WTC11 (cell line): ENCODE data around the gene CLCN4. TPM values are rescaled to one million over a fixed set of nuclear protein-coding genes. Genes with fewer than 3 reads are reported as not detected.

ENCODE experiments used
- ATAC-seq: fragments of 200-7000 bp; cut with Tn5 transposase; 2 replicates; pipeline ENCODE4 v1.10.0; 2021; ENCODE audit warnings: mild to moderate bottlenecking, moderate library complexity
- CTCF ChIA-PET: fragments of 300-600 bp; sonication (Branson Sonifier 250); formaldehyde crosslinking; loops from one replicate; lab custom pipeline; 2021; ENCODE audit warnings: antibody characterized with exemption; lab: Charles Lee
- POLR2A ChIA-PET: fragments of 350-600 bp; sonication (Branson Sonifier 250); formaldehyde crosslinking; loops from one replicate; lab custom pipeline; 2021; ENCODE audit warnings: antibody characterized with exemption; lab: Charles Lee
- DNase-seq: peaks from one replicate; pipeline ENCODE4 v3.0.0; 2021; ENCODE audit warnings: low spot score
- H3K27ac Mint-ChIP-seq: 2 replicates; pipeline ENCODE4 v1.8.0; 2021; ENCODE audit warnings: mixed read lengths
- H3K27me3 Mint-ChIP-seq: 2 replicates; pipeline ENCODE4 v1.8.0; 2021; ENCODE audit warnings: low read depth, mild to moderate bottlenecking, moderate library complexity, mixed read lengths
- H3K36me3 Mint-ChIP-seq: 2 replicates; pipeline ENCODE4 v1.8.0; 2021; ENCODE audit warnings: mixed read lengths
- H3K4me1 Mint-ChIP-seq: 2 replicates; pipeline ENCODE4 v1.8.0; 2022; ENCODE audit warnings: mixed read lengths
- H3K4me3 Mint-ChIP-seq: 2 replicates; pipeline ENCODE4 v1.8.0; 2021; ENCODE audit warnings: mild to moderate bottlenecking, moderate library complexity, mixed read lengths
- H3K9me3 Mint-ChIP-seq: 2 replicates; pipeline ENCODE4 v1.8.0; 2021; ENCODE audit warnings: mixed read lengths
- FOXJ3 ChIP-seq: sonication (generic); formaldehyde crosslinking; IDR thresholded peaks from 2 replicates; pipeline ENCODE4 v1.9.0; 2021; ENCODE audit warnings: missing genetic modification reagents, mild to moderate bottlenecking, borderline replicate concordance
- FOXK1 ChIP-seq: sonication (generic); formaldehyde crosslinking; IDR thresholded peaks from 2 replicates; pipeline ENCODE4 v1.8.0; 2022; ENCODE audit warnings: mild to moderate bottlenecking, moderate library complexity, missing genetic modification reagents
- NFATC4 ChIP-seq: fragments of 250-450 bp; sonication (Bioruptor Pico); IDR thresholded peaks from 2 replicates; pipeline ENCODE4 v1.9.0; 2021; ENCODE audit warnings: mild to moderate bottlenecking
- SMAD3 ChIP-seq: sonication (generic); formaldehyde crosslinking; IDR thresholded peaks from 2 replicates; pipeline ENCODE4 v1.8.0; 2022; ENCODE audit warnings: missing genetic modification reagents, mild to moderate bottlenecking, borderline replicate concordance
- TCF7 ChIP-seq: sonication (generic); formaldehyde crosslinking; IDR thresholded peaks from 2 replicates; pipeline ENCODE4 v1.8.0; 2022; ENCODE audit warnings: mild to moderate bottlenecking, low read depth, missing genetic modification reagents, moderate library complexity
- ZNF219 ChIP-seq: sonication (generic); formaldehyde crosslinking; IDR thresholded peaks from 2 replicates; pipeline ENCODE4 v1.8.0; 2023; ENCODE audit warnings: missing genetic modification reagents, mild to moderate bottlenecking, borderline replicate concordance
- ZNF263 ChIP-seq: sonication (generic); formaldehyde crosslinking; IDR thresholded peaks from 2 replicates; pipeline ENCODE4 v1.8.1; 2022; ENCODE audit warnings: low read depth, mild to moderate bottlenecking, moderate library complexity, missing genetic modification reagents
- total RNA-seq: library from RNA; stranded (reverse); gene quantifications from 3 replicates; pipeline ENCODE4 v1.2.3, GENCODE V29; 2021
- TF ChIP-seq, protein P1 (sequence below): sonication (generic); formaldehyde crosslinking; IDR thresholded peaks from 2 replicates; pipeline ENCODE4 v1.8.1; 2022; ENCODE audit warnings: low read depth, mild to moderate bottlenecking, moderate library complexity, missing genetic modification reagents, borderline replicate concordance
- TF ChIP-seq, protein P2 (sequence below): fragments of 250-450 bp; sonication (Bioruptor Pico); conservative IDR thresholded peaks from 2 replicates; pipeline ENCODE4 v1.9.0; 2021; ENCODE audit warnings: mild to moderate bottlenecking
- TF ChIP-seq, protein P3 (sequence below): fragments of 250-450 bp; sonication (Bioruptor Pico); IDR thresholded peaks from 2 replicates; pipeline ENCODE4 v2.1.2; 2022; ENCODE audit warnings: mild to moderate bottlenecking, moderate library complexity
- TF ChIP-seq, protein P4 (sequence below): sonication (generic); formaldehyde crosslinking; IDR thresholded peaks from 2 replicates; pipeline ENCODE4 v1.8.1; 2023; ENCODE audit warnings: mild to moderate bottlenecking, missing genetic modification reagents, borderline replicate concordance
- TF ChIP-seq, protein P5 (sequence below): sonication (generic); formaldehyde crosslinking; IDR thresholded peaks from 2 replicates; pipeline ENCODE4 v1.8.1; 2022; ENCODE audit warnings: missing genetic modification reagents, borderline replicate concordance
- TF ChIP-seq, protein P6 (sequence below): fragments of 250-450 bp; sonication (Bioruptor Pico); IDR thresholded peaks from 2 replicates; pipeline ENCODE4 v1.9.0; 2021; ENCODE audit warnings: mild to moderate bottlenecking, borderline replicate concordance

Gene CLCN4
- total RNA-seq, 1 experiment from 2014 or later, result 8.9 TPM

DNA sequence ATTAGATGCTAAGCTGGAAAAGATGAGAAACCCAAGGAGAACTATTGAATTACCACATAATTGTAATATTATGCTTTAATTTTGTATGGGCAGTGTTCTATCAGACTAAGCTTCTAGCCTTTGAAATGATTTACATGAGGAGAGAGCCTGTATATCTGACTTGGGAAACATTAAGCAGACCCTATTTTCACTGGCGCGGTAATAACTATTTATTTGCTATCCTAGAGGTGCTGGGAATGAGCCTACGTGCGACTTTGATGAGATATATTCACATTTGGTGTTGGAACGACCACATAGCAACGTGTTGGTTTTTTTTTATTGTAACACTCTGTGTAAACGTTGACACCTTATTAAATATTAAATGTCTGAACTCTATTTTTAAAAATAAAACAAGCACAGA lies 80.5 kb downstream of the CLCN4 start:
- CTCF ChIA-PET, result no interaction called here
- Mint-ChIP-seq H3K27me3 (no peaks in the 10 kb centered on the region), H3K27ac (no peak overlapping the region), H3K9me3 (no peaks in the 10 kb centered on the region), H3K4me3 (no peak overlapping the region), H3K4me1 (no peaks in the 10 kb centered on the region), H3K36me3 (no peaks in the 10 kb centered on the region)
- POLR2A ChIA-PET, result no interaction called here
- ATAC-seq, result no peak
- no peak for TF ChIP-seq FOXK1 (CRISPR knock-in tag)
- TF ChIP-seq ZNF263 (CRISPR knock-in tag), result no peak
- TF ChIP-seq, protein P1, sequence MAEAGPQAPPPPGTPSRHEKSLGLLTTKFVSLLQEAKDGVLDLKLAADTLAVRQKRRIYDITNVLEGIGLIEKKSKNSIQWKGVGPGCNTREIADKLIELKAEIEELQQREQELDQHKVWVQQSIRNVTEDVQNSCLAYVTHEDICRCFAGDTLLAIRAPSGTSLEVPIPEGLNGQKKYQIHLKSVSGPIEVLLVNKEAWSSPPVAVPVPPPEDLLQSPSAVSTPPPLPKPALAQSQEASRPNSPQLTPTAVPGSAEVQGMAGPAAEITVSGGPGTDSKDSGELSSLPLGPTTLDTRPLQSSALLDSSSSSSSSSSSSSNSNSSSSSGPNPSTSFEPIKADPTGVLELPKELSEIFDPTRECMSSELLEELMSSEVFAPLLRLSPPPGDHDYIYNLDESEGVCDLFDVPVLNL, result no peak
- TF ChIP-seq TCF7 (CRISPR knock-in tag), result no peak
- no peak for TF ChIP-seq NFATC4
- TF ChIP-seq, protein P2, sequence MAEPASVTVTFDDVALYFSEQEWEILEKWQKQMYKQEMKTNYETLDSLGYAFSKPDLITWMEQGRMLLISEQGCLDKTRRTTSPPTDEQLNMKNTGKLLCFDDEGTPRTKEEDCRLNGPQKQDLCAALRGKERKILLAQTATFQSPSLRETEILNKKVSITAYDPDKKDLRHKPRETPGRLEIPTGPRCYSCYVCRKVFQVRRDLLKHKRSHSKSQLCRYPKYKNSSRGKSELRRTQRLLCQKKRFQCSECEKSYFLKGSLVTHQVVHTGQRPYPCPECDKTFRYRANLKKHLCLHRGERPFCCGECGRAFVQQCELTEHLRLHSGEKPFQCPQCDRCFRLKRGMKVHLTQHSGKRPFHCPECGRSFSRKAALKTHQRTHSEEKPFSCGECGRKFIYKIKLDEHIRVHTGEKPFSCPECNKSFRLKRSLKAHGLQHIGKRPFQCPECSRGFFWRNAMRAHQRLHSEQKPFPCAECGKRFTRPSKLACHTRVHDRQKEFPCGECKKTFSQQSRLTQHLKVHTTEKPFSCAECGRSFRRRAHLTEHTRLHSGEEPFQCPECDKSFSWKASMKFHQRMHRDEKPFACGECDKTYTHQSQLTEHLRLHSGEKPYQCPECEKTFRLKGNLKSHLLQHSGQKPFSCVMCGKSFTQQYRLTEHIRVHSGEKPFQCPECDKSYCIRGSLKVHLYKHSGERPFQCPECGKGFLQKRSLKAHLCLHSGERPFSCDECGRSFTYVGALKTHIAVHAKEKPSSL (CRISPR knock-in tag), result no peak
- TF ChIP-seq, protein P3, sequence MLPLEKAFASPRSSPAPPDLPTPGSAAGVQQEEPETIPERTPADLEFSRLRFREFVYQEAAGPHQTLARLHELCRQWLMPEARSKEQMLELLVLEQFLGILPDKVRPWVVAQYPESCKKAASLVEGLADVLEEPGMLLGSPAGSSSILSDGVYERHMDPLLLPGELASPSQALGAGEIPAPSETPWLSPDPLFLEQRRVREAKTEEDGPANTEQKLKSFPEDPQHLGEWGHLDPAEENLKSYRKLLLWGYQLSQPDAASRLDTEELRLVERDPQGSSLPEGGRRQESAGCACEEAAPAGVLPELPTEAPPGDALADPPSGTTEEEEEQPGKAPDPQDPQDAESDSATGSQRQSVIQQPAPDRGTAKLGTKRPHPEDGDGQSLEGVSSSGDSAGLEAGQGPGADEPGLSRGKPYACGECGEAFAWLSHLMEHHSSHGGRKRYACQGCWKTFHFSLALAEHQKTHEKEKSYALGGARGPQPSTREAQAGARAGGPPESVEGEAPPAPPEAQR (CRISPR knock-in tag), result no peak
- no peak for DNase-seq

DNA sequence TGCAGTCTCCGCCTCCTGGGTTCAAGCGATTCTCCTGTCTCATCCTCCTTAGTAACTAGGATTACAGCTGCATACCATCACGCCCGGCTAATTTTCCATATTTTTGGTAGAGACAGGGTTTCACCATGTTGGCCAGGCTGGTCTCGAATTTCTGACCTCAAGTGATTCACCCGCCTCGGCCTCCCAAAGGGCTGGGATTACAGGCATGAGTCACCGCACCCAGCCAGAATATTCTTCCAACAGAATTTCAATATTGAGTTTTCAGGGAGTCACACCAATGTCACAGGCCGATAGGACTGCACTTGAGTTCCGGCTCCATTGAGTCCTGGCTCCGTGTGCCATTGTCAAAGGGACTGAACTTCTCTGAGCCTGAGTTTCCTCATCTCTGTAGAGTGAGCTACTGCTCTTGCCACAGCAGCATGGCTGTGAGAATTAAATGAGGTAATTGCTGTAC lies 82.9 kb downstream of the CLCN4 start:
- no peaks in the 10 kb centered on the region for H3K9me3 Mint-ChIP-seq
- H3K27me3 Mint-ChIP-seq, result no peaks in the 10 kb centered on the region
- TF ChIP-seq ZNF219 (no peak), SMAD3 (CRISPR knock-in tag) (no peak), FOXJ3 (no peak)
- TF ChIP-seq, protein P4, sequence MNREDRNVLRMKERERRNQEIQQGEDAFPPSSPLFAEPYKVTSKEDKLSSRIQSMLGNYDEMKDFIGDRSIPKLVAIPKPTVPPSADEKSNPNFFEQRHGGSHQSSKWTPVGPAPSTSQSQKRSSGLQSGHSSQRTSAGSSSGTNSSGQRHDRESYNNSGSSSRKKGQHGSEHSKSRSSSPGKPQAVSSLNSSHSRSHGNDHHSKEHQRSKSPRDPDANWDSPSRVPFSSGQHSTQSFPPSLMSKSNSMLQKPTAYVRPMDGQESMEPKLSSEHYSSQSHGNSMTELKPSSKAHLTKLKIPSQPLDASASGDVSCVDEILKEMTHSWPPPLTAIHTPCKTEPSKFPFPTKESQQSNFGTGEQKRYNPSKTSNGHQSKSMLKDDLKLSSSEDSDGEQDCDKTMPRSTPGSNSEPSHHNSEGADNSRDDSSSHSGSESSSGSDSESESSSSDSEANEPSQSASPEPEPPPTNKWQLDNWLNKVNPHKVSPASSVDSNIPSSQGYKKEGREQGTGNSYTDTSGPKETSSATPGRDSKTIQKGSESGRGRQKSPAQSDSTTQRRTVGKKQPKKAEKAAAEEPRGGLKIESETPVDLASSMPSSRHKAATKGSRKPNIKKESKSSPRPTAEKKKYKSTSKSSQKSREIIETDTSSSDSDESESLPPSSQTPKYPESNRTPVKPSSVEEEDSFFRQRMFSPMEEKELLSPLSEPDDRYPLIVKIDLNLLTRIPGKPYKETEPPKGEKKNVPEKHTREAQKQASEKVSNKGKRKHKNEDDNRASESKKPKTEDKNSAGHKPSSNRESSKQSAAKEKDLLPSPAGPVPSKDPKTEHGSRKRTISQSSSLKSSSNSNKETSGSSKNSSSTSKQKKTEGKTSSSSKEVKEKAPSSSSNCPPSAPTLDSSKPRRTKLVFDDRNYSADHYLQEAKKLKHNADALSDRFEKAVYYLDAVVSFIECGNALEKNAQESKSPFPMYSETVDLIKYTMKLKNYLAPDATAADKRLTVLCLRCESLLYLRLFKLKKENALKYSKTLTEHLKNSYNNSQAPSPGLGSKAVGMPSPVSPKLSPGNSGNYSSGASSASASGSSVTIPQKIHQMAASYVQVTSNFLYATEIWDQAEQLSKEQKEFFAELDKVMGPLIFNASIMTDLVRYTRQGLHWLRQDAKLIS (CRISPR knock-in tag), result no peak
- TF ChIP-seq, protein P5, sequence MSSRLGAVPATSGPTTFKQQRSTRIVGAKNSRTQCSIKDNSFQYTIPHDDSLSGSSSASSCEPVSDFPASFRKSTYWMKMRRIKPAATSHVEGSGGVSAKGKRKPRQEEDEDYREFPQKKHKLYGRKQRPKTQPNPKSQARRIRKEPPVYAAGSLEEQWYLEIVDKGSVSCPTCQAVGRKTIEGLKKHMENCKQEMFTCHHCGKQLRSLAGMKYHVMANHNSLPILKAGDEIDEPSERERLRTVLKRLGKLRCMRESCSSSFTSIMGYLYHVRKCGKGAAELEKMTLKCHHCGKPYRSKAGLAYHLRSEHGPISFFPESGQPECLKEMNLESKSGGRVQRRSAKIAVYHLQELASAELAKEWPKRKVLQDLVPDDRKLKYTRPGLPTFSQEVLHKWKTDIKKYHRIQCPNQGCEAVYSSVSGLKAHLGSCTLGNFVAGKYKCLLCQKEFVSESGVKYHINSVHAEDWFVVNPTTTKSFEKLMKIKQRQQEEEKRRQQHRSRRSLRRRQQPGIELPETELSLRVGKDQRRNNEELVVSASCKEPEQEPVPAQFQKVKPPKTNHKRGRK (CRISPR knock-in tag), result no peak
- TF ChIP-seq, protein P6, sequence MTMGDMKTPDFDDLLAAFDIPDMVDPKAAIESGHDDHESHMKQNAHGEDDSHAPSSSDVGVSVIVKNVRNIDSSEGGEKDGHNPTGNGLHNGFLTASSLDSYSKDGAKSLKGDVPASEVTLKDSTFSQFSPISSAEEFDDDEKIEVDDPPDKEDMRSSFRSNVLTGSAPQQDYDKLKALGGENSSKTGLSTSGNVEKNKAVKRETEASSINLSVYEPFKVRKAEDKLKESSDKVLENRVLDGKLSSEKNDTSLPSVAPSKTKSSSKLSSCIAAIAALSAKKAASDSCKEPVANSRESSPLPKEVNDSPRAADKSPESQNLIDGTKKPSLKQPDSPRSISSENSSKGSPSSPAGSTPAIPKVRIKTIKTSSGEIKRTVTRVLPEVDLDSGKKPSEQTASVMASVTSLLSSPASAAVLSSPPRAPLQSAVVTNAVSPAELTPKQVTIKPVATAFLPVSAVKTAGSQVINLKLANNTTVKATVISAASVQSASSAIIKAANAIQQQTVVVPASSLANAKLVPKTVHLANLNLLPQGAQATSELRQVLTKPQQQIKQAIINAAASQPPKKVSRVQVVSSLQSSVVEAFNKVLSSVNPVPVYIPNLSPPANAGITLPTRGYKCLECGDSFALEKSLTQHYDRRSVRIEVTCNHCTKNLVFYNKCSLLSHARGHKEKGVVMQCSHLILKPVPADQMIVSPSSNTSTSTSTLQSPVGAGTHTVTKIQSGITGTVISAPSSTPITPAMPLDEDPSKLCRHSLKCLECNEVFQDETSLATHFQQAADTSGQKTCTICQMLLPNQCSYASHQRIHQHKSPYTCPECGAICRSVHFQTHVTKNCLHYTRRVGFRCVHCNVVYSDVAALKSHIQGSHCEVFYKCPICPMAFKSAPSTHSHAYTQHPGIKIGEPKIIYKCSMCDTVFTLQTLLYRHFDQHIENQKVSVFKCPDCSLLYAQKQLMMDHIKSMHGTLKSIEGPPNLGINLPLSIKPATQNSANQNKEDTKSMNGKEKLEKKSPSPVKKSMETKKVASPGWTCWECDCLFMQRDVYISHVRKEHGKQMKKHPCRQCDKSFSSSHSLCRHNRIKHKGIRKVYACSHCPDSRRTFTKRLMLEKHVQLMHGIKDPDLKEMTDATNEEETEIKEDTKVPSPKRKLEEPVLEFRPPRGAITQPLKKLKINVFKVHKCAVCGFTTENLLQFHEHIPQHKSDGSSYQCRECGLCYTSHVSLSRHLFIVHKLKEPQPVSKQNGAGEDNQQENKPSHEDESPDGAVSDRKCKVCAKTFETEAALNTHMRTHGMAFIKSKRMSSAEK, result no peak
- no peaks in the 10 kb centered on the region for H3K4me1 Mint-ChIP-seq
- H3K4me3 Mint-ChIP-seq, result no peak overlapping the region
- ATAC-seq (no peak), DNase-seq (no peak)
- no peaks in the 10 kb centered on the region for H3K36me3 Mint-ChIP-seq
- ChIA-PET CTCF (interaction anchor here (1.1 kb wide), 1 partner anchor 49 kb away, joined by 5 read pairs; no protein-coding TSS in a partner anchor), POLR2A (no interaction called here)
- H3K27ac Mint-ChIP-seq, result no peak overlapping the region
